Cardiac fibroblast (primary cell): ENCODE results near the gene TEN1.

Experiments used
- DNase-seq, 2 donors: peaks; one replicate each; pipeline versions ENCODE4 v3.0.0 to v3.0.0-alpha.2; 2010; ENCODE audit warnings: low read depth in 2 of 2
- H3K4me3 ChIP-seq, 2 donors: replicated peaks in 1 of 2; 1 replicate in 1 of 2; 2 replicates in 1 of 2; pipeline ENCODE4 v1.5.1; 2011; ENCODE audit warnings: low read depth in 2 of 2, low read length in 2 of 2, mild to moderate bottlenecking in 2 of 2, moderate library complexity in 1 of 2
- TF ChIP-seq, protein P1 (sequence below): IDR thresholded peaks from one replicate; pipeline ENCODE4 v1.5.1; 2011; ENCODE audit warnings: low read depth, mild to moderate bottlenecking, low read length, inconsistent platforms

Gene TEN1

DNA sequence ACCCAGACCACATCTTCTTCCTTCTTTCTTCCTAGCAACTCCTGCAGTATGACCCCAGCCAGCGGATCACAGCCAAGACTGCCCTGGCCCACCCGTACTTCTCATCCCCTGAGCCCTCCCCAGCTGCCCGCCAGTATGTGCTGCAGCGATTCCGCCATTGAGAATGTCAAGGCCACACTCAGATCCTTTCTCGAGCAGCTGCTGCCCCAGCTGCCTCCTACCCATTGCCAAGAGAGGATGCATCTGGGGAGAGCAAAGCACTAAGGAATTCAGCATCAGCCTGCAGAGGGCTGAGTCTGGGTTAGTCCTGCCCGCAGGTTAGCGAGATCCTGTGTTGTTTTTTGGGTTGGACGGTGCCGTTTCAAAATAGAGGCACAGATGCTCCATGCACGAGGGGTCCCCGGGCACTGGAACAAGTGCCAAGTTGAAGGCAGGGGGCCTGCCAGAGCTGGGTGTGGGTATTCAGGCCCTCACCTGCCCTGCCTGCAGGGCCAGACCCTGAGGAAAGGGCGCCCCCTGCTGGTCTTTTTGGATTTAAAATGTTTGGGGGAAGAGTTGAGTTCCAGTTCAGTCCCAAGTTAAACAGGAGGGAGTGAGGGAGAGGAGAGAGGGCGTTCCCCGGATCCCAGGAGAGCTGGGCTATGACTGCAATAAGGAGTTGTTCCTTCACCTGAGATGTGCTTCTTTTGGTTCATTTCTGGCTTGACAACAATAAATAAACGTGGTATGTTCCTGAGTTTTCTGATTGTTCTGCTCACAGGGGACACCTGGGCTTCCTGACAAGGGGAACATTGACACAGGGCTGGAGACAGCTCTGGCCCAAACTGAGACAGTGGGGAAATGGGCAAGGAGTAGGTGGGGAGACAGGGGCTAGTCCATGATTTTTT, 26.5 kb downstream of the TEN1 start:
- DNase-seq: peak; percentile 74 to 77
- no peak overlapping the region for H3K4me3 ChIP-seq
- TF ChIP-seq, protein P1, sequence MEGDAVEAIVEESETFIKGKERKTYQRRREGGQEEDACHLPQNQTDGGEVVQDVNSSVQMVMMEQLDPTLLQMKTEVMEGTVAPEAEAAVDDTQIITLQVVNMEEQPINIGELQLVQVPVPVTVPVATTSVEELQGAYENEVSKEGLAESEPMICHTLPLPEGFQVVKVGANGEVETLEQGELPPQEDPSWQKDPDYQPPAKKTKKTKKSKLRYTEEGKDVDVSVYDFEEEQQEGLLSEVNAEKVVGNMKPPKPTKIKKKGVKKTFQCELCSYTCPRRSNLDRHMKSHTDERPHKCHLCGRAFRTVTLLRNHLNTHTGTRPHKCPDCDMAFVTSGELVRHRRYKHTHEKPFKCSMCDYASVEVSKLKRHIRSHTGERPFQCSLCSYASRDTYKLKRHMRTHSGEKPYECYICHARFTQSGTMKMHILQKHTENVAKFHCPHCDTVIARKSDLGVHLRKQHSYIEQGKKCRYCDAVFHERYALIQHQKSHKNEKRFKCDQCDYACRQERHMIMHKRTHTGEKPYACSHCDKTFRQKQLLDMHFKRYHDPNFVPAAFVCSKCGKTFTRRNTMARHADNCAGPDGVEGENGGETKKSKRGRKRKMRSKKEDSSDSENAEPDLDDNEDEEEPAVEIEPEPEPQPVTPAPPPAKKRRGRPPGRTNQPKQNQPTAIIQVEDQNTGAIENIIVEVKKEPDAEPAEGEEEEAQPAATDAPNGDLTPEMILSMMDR: peak; percentile 68

DNA sequence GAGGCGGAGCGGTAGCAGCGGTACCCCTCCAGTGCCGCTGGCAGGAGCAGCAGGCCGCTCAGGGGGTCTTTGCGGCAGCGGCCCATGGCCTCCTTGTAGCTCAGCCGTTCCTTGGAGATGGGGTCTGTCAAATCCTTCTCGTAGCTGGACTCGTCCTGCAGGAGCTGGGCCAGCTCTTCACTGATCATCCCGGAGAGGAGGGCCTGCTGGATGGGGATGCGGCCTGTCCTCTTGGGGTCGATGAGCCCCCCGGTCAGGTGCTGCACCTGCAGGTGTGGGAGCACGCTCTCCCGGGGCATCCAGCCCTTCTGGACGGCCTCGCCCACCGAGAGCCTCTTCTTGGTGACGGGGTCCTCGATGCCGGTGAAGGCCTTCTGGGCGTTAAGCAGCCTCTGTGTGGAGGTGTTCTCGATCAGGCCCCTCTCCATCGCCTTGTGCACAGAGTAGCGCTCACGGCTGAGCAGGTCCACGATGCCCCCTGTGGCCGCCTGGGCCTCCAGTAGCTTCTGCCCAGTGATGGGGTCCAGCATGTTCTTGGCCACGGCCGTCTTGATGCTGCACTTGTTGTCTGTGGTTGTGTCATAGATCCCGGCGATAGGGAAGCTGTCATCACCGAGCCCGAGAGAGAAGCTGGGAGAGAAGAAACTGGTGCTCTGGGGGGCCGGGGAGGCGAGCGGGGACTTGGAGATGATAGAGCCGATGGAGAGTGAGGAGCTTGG, 28.2 kb downstream of the TEN1 start:
- H3K4me3 ChIP-seq: no peak overlapping the region
- no peak for DNase-seq
- TF ChIP-seq, protein P1: no peak

DNA sequence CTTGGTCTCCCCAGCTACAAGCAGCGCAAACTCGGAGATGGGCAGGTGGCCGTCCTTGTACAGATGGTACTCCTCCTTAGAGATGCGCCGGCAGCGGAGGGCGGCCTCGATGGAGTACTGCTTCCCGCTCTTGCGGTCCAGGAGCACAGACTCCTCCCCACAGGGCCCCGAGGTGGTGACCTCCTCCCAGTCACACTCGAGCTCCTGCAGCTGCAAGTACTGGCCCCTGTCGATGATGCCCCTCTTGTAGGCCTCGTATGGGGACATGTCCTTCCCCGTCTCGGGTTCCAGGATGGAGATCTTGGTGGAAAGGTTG, 28.8 kb downstream of the TEN1 start:
- TF ChIP-seq, protein P1: no peak
- H3K4me3 ChIP-seq: no peak overlapping the region
- DNase-seq: no peak

DNA sequence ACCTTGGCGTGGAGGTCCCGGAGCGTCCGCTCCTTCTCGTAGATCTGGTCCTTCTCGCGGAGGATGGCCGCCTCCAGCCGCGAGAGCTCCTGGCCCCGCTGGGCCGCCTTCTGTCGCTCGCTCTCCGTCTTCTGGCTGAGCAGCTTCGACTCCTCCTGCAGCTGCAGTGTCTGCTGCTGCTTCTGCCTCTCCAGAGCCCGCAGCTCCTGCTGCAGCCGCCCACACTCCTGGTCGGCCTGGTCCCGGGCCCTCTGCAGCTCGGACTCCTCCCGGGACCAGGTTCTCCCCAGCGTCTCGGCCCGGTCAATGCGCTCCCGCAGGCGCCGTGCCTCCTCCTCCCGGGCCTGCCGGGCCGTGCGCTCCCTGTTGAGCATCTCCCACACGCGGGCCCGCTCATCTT, 29.2 kb downstream of the TEN1 start:
- DNase-seq: no peak
- TF ChIP-seq, protein P1: no peak
- H3K4me3 ChIP-seq: no peak overlapping the region

GRCh38 chr17:76008630-76009425, 29.8 kb downstream of the TEN1 start:
- DNase-seq: no peak
- TF ChIP-seq, protein P1: no peak
- H3K4me3 ChIP-seq: no peak overlapping the region

DNA sequence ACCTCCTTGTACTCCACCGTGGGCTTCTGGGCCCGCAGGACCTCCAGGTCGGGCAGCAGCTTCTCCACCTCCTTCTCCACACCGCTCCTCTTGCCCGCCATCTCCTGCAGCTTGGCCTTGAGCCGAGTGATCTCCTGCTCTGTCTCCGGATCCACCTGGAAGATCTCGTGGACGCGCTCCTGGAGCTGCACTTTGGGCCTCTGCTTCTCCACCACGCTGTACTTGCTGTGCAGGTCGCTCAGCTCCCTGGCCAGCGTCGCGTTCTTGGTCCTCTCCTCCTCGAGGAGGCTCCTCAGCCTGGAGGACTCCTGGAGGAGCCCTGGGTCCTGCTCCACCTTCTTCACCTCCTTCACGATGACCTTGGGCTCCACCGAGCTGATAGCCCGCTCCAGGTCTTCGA, 30.4 kb downstream of the TEN1 start:
- DNase-seq: no peak
- H3K4me3 ChIP-seq: no peak overlapping the region
- TF ChIP-seq, protein P1: no peak
